IMR-90 (cell line): Measurements from ENCODE around the gene SFT2D3. TPM values are rescaled to one million over a fixed set of nuclear protein-coding genes. Genes with fewer than 3 reads are reported as not detected.
A peak's percentile ranks its signal among the peaks of the same experiment; 100 is the strongest.

Experiments
- ATAC-seq: fragments of 200-7000 bp; cut with Tn5 transposase; 2 replicates; pipeline ENCODE4 v1.9.1; 2020; ENCODE audit warnings: low read depth, mild to moderate bottlenecking, moderate library complexity
- BruUV-seq: library from RNA; stranded (reverse); fragments of 400-500 nt; replicated peaks from 2 replicates; lab custom pipeline; 2021; lab: Mats Ljungman, UMichigan
- CTCF ChIA-PET: fragments of 300-600 bp; formaldehyde crosslinking; extraction: SDS; loops from one replicate; lab custom pipeline; 2021; ENCODE audit warnings: antibody characterized with exemption; lab: Yijun Ruan, JAX
- POLR2A ChIA-PET: fragments of 300-600 bp; sonication (Branson Sonifier 250); formaldehyde crosslinking; loops from one replicate; lab custom pipeline; 2022; ENCODE audit warnings: antibody characterized with exemption; ENCODE audit not compliant: unreplicated experiment; lab: Charles Lee
- DNase-seq: peaks from one replicate; pipeline ENCODE4 v3.0.0; 2013
- H2AFZ ChIP-seq: replicated peaks from 2 replicates; pipeline ENCODE3; 2013; ENCODE audit warnings: low read length, mild to moderate bottlenecking; ENCODE audit not compliant: poor library complexity
- H2AK5ac ChIP-seq: 2 replicates; pipeline ENCODE4 v1.6.1; 2013; ENCODE audit warnings: low read depth, low read length, inconsistent platforms
- H2AK9ac ChIP-seq: replicated peaks from 2 replicates; pipeline ENCODE3; 2013; ENCODE audit warnings: mild to moderate bottlenecking, low read depth, low read length, moderate library complexity; ENCODE audit not compliant: poor library complexity
- H2BK120ac ChIP-seq: 2 replicates; pipeline ENCODE4 v1.6.1; 2013; ENCODE audit warnings: low read depth, low read length, inconsistent platforms
- H2BK15ac ChIP-seq: 3 replicates; pipeline ENCODE4 v1.6.1; 2013; ENCODE audit warnings: low read depth, low read length, inconsistent platforms
- H2BK20ac ChIP-seq: 2 replicates; pipeline ENCODE4 v1.6.1; 2013; ENCODE audit warnings: low read depth, mild to moderate bottlenecking, inconsistent platforms, low read length, moderate library complexity
- H2BK5ac ChIP-seq: 2 replicates; pipeline ENCODE4 v1.6.1; 2013; ENCODE audit warnings: mild to moderate bottlenecking, low read depth, low read length, inconsistent platforms; ENCODE audit not compliant: poor library complexity, severe bottlenecking
- H3K14ac ChIP-seq: replicated peaks from 2 replicates; pipeline ENCODE4 v1.6.1; 2013; ENCODE audit warnings: low read depth, low read length, inconsistent platforms
- H3K18ac ChIP-seq: 2 replicates; pipeline ENCODE4 v1.6.1; 2013; ENCODE audit warnings: low read depth, low read length, control low read depth
- H3K23ac ChIP-seq: 2 replicates; pipeline ENCODE4 v1.6.1; 2013; ENCODE audit warnings: low read depth, low read length, inconsistent platforms
- H3K27ac ChIP-seq: 2 replicates; pipeline ENCODE4 v1.5.1; 2013; ENCODE audit warnings: mild to moderate bottlenecking, control low read depth, low read length; ENCODE audit not compliant: insufficient read depth
- H3K27me3 ChIP-seq: 2 replicates; pipeline ENCODE4 v1.6.1; 2013; ENCODE audit warnings: low read length; ENCODE audit not compliant: control insufficient read depth, insufficient read depth
- H3K36me3 ChIP-seq: 2 replicates; pipeline ENCODE4 v1.6.1; 2013; ENCODE audit warnings: low read length, mixed read lengths; ENCODE audit not compliant: control insufficient read depth, insufficient read depth
- H3K4ac ChIP-seq: 2 replicates; pipeline ENCODE4 v1.6.1; 2013; ENCODE audit warnings: low read depth, low read length, inconsistent platforms
- H3K4me1 ChIP-seq: 2 replicates; pipeline ENCODE4 v1.6.1; 2013; ENCODE audit warnings: low read length, mixed read lengths; ENCODE audit not compliant: control insufficient read depth, insufficient read depth
- H3K4me2 ChIP-seq: 2 replicates; pipeline ENCODE4 v1.6.1; 2013; ENCODE audit warnings: low read depth, mild to moderate bottlenecking, control low read depth, low read length, moderate library complexity
- H3K4me3 ChIP-seq: 2 replicates; pipeline ENCODE4 v1.5.1; 2013; ENCODE audit warnings: low read depth, mild to moderate bottlenecking, control low read depth, low read length, moderate library complexity; ENCODE audit not compliant: insufficient read depth
- H3K56ac ChIP-seq: 2 replicates; pipeline ENCODE4 v1.6.1; 2013; ENCODE audit warnings: low read length, inconsistent platforms; ENCODE audit not compliant: insufficient read depth; ENCODE audit errors: extremely low read depth
- H3K79me1 ChIP-seq, 2 experiments: 2 replicates each; pipeline ENCODE4 v1.6.1; 2013; ENCODE audit warnings: low read length in 2 of 2, inconsistent platforms in 1 of 2, low read depth in 1 of 2
- H3K9ac ChIP-seq: 2 replicates; pipeline ENCODE4 v1.6.1; 2013; ENCODE audit warnings: low read depth, low read length, control low read depth
- H3K9me1 ChIP-seq: 2 replicates; pipeline ENCODE4 v1.6.1; 2013; ENCODE audit warnings: low read length, inconsistent platforms; ENCODE audit not compliant: insufficient read depth
- H3K9me3 ChIP-seq: 2 replicates; pipeline ENCODE4 v1.6.1; 2013; ENCODE audit warnings: low read length; ENCODE audit not compliant: control insufficient read depth, insufficient read depth
- H4K20me1 ChIP-seq: 2 replicates; pipeline ENCODE4 v1.6.1; 2013; ENCODE audit warnings: low read length, inconsistent platforms; ENCODE audit not compliant: insufficient read depth
- H4K5ac ChIP-seq: 2 replicates; pipeline ENCODE4 v1.6.1; 2013; ENCODE audit warnings: mild to moderate bottlenecking, low read depth, low read length, control low read depth
- H4K8ac ChIP-seq, 2 experiments: 2 replicates each; pipeline ENCODE4 v1.6.1; 2013; ENCODE audit warnings: low read depth in 2 of 2, low read length in 2 of 2, control low read depth in 1 of 2, inconsistent platforms in 1 of 2
- H4K91ac ChIP-seq: 2 replicates; pipeline ENCODE4 v1.6.1; 2013; ENCODE audit warnings: low read depth, low read length, inconsistent platforms; ENCODE audit not compliant: insufficient read depth
- BHLHE40 ChIP-seq: fragments of 150-350 bp; IDR thresholded peaks from 2 replicates; pipeline ENCODE4 v1.6.1; 2016; ENCODE audit warnings: mild to moderate bottlenecking, low read depth, low read length
- CEBPB ChIP-seq: IDR thresholded peaks from 2 replicates; pipeline ENCODE4 v1.6.1; 2012; ENCODE audit warnings: low read depth, low read length, improper control_type of control experiment
- CHD1 ChIP-seq: IDR thresholded peaks from 2 replicates; pipeline ENCODE4 v1.6.1; 2012; ENCODE audit warnings: low read depth, low read length, improper control_type of control experiment
- ELK1 ChIP-seq: fragments of 150-350 bp; IDR thresholded peaks from 2 replicates; pipeline ENCODE4 v1.6.1; 2016; ENCODE audit warnings: low read depth, mild to moderate bottlenecking, low read length, moderate library complexity, borderline replicate concordance
- FOS ChIP-seq: fragments of 150-350 bp; IDR thresholded peaks from 2 replicates; pipeline ENCODE4 v1.6.1; 2016; ENCODE audit warnings: low read depth, low read length
- MAFK ChIP-seq: IDR thresholded peaks from 2 replicates; pipeline ENCODE4 v1.6.1; 2012; ENCODE audit warnings: low read depth, low read length, improper control_type of control experiment
- MAZ ChIP-seq: IDR thresholded peaks from 2 replicates; pipeline ENCODE4 v1.6.1; 2012; ENCODE audit warnings: low read depth, mild to moderate bottlenecking, low read length, improper control_type of control experiment, moderate library complexity, borderline replicate concordance
- MXI1 ChIP-seq: IDR thresholded peaks from 2 replicates; pipeline ENCODE4 v1.6.1; 2012; ENCODE audit warnings: low read depth, mild to moderate bottlenecking, low read length, moderate library complexity, borderline replicate concordance
- NFE2L2 ChIP-seq: fragments of 150-350 bp; IDR thresholded peaks from 2 replicates; pipeline ENCODE4 v1.6.1; 2016; ENCODE audit warnings: low read depth, mild to moderate bottlenecking, low read length
- POLR2A ChIP-seq: IDR thresholded peaks from 2 replicates; pipeline ENCODE4 v1.6.1; 2012; ENCODE audit warnings: mild to moderate bottlenecking, low read depth, low read length
- RAD21 ChIP-seq: IDR thresholded peaks from 2 replicates; pipeline ENCODE4 v1.6.1; 2012; ENCODE audit warnings: low read length, improper control_type of control experiment
- RCOR1 ChIP-seq: IDR thresholded peaks from 2 replicates; pipeline ENCODE4 v1.6.1; 2012; ENCODE audit warnings: mild to moderate bottlenecking, low read length, improper control_type of control experiment; ENCODE audit not compliant: insufficient replicate concordance
- RFX5 ChIP-seq: IDR thresholded peaks from 2 replicates; pipeline ENCODE4 v1.8.0; 2012; ENCODE audit warnings: low read depth, mild to moderate bottlenecking, low read length, moderate library complexity
- SMC3 ChIP-seq: fragments of 150-350 bp; IDR thresholded peaks from 2 replicates; pipeline ENCODE4 v1.6.1; 2016; ENCODE audit warnings: low read depth, mild to moderate bottlenecking, antibody characterized with exemption, low read length, moderate library complexity
- USF2 ChIP-seq: fragments of 150-350 bp; IDR thresholded peaks from 2 replicates; pipeline ENCODE4 v1.6.1; 2017; ENCODE audit warnings: mild to moderate bottlenecking, antibody characterized with exemption, low read length, low read depth
- WGBS, 2 experiments: methylation state at CpG; one replicate each; pipeline versions ENCODE4 v1.1.5 to v1.1.7; 2013; ENCODE audit warnings: missing lambda C conversion rate in 2 of 2; ENCODE audit not compliant: insufficient read length in 1 of 2; ENCODE audit errors: extremely low coverage in 2 of 2; 5-methylcytosine and 5-hydroxymethylcytosine counted together
- dilution Hi-C: fragments of 300-500 bp; cut with HindIII; formaldehyde crosslinking; loops from one replicate; pipeline ENCODE4 v1.14.3; 2018; ENCODE audit warnings: low sequenced_read_pairs; ENCODE audit not compliant: unreplicated experiment
- in situ Hi-C: fragments of 300-500 bp; cut with MboI; formaldehyde crosslinking; loops from 3 replicates; pipeline ENCODE4 v1.14.3; 2019; ENCODE audit warnings: low sequenced_read_pairs, inconsistent platforms, mixed read lengths
- intact Hi-C: fragments of 100-400 bp; cut with micrococcal nuclease; formaldehyde crosslinking; loops from 2 replicates; pipeline ENCODE4 v1.10.0; 2022
- polyA plus RNA-seq, 3 experiments: library from polyadenylated mRNA; depleted of rRNA; stranded (reverse); fragments of >200 nt; gene quantifications; 2 replicates each; pipeline ENCODE4 v1.2.3, GENCODE V29; 2012; ENCODE audit warnings: low replicate concordance in 1 of 3
- total RNA-seq: library from RNA; depleted of rRNA; stranded (reverse); fragments of >200 nt; gene quantifications from 2 replicates; pipeline ENCODE4 v1.2.3, GENCODE V29; 2012
- TF ChIP-seq, protein P1 (sequence below): conservative IDR thresholded peaks from 2 replicates; pipeline ENCODE4 v1.5.1; 2012; ENCODE audit warnings: mild to moderate bottlenecking, low read depth, low read length, improper control_type of control experiment

SFT2D3 gene
- total and polyA plus RNA-seq, 2 of the 4 experiments (the other 2 are of a cell fraction): 2.5 to 3.1 TPM

GRCh38 chr2:127664895-127665225 lies 36.4 kb upstream of the SFT2D3 start:
- Histone ChIP-seq H3K27ac (no peak overlapping the region), H3K14ac (no peak overlapping the region), H3K36me3 (peaks cover 7% of the 10 kb centered on the region), H3K9ac (no peak overlapping the region), H4K8ac (no peak overlapping the region), H4K5ac (no peak overlapping the region), H3K4me1 (peaks cover 14% of the 10 kb centered on the region), H3K9me3 (peaks cover 2% of the 10 kb centered on the region; the same call in 1 of the 2 replicates), H2BK15ac (no peak overlapping the region), H3K4me3 (no peak overlapping the region), H3K18ac (no peak overlapping the region), H2AK5ac (no peak overlapping the region), H3K4ac (no peak overlapping the region), H3K56ac (no peak overlapping the region), H2BK20ac (no peak overlapping the region), H4K91ac (no peak overlapping the region), H2BK5ac (no peak overlapping the region), H2AK9ac (no peak overlapping the region), H3K23ac (peak overlapping the region; percentile 25; the same call in 1 of the 2 replicates), H2BK120ac (no peak overlapping the region), H2AFZ (no peak overlapping the region), H3K79me1 (peaks cover 22 to 70% of the 10 kb centered on the region in 2 experiments), H3K27me3 (no peaks in the 10 kb centered on the region), H3K9me1 (peaks cover 18% of the 10 kb centered on the region), H4K20me1 (peaks cover 63% of the 10 kb centered on the region), H3K4me2 (no peak overlapping the region)
- dilution Hi-C loops: no loop called here
- no peak for ATAC-seq
- 95% methylated on average over 6 of the region's 6 CpGs; no CpG with 5 or more reads in 1 of the 2 experiments for WGBS, 2 experiments
- DNase-seq: no peak
- TF ChIP-seq CHD1: no peak
- no peak for TF ChIP-seq RFX5
- TF ChIP-seq FOS: no peak
- no peak for TF ChIP-seq RCOR1
- TF ChIP-seq NFE2L2: no peak
- no peak for TF ChIP-seq POLR2A
- no peak for TF ChIP-seq BHLHE40
- no peak for TF ChIP-seq ELK1
- no peak for TF ChIP-seq MAZ
- TF ChIP-seq SMC3: no peak
- no peak for TF ChIP-seq MAFK
- no peak for TF ChIP-seq USF2
- TF ChIP-seq, protein P1, sequence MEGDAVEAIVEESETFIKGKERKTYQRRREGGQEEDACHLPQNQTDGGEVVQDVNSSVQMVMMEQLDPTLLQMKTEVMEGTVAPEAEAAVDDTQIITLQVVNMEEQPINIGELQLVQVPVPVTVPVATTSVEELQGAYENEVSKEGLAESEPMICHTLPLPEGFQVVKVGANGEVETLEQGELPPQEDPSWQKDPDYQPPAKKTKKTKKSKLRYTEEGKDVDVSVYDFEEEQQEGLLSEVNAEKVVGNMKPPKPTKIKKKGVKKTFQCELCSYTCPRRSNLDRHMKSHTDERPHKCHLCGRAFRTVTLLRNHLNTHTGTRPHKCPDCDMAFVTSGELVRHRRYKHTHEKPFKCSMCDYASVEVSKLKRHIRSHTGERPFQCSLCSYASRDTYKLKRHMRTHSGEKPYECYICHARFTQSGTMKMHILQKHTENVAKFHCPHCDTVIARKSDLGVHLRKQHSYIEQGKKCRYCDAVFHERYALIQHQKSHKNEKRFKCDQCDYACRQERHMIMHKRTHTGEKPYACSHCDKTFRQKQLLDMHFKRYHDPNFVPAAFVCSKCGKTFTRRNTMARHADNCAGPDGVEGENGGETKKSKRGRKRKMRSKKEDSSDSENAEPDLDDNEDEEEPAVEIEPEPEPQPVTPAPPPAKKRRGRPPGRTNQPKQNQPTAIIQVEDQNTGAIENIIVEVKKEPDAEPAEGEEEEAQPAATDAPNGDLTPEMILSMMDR: no peak
- no peak for TF ChIP-seq CEBPB
- TF ChIP-seq RAD21: no peak
- no peak for TF ChIP-seq MXI1
- intact Hi-C loops: no loop called here
- BruUV-seq: no TSS peak
- ChIA-PET POLR2A (no interaction called here), CTCF (no interaction called here)
- in situ Hi-C loops: no loop called here
